Measurements from ENCODE around the gene PAX2.
A peak's percentile ranks its signal among the peaks of the same experiment; 100 is the strongest.

PAX2 gene

GRCh38 chr10:100811261-100811660, 65.9 kb downstream of the PAX2 start:
- H3K4me3 ChIP-seq (ENCODE audit: low read depth, low read length): no peak overlapping the region

- no peak overlapping the region for H3K4me3 ChIP-seq (ENCODE audit: low read depth, low read length)
These were observed 66.7 kb downstream of the PAX2 start for GRCh38 chr10:100811752-100812750.

- no peak overlapping the region for H3K4me3 ChIP-seq (ENCODE audit: low read depth, low read length)
These were observed 67.6 kb downstream of the PAX2 start for GRCh38 chr10:100812978-100813377.

GRCh38 chr10:100814751-100815474, 69.5 kb downstream of the PAX2 start:
- no peak overlapping the region for H3K4me3 ChIP-seq (ENCODE audit: low read depth, low read length)

GRCh38 chr10:100816671-100817070, 71.3 kb downstream of the PAX2 start:
- H3K4me3 ChIP-seq (ENCODE audit: low read depth, low read length): no peak overlapping the region

- H3K4me3 ChIP-seq (ENCODE audit: low read depth, low read length): no peak overlapping the region
These were observed 72.0 kb downstream of the PAX2 start for GRCh38 chr10:100817268-100817839.

GRCh38 chr10:100819424-100819823, 74.0 kb downstream of the PAX2 start:
- no peak overlapping the region for H3K4me3 ChIP-seq (ENCODE audit: low read depth, low read length)

GRCh38 chr10:100823194-100823593, 77.8 kb downstream of the PAX2 start:
- H3K4me3 ChIP-seq (ENCODE audit: low read depth, low read length): no peak overlapping the region

GRCh38 chr10:100824886-100825285, 79.5 kb downstream of the PAX2 start:
- H3K4me3 ChIP-seq (ENCODE audit: low read depth, low read length): no peak overlapping the region

GRCh38 chr10:100825325-100825875, 80.0 kb downstream of the PAX2 start:
- no peak overlapping the region for H3K4me3 ChIP-seq (ENCODE audit: low read depth, low read length)

- no peak overlapping the region for H3K4me3 ChIP-seq (ENCODE audit: low read depth, low read length)
These were observed 80.8 kb downstream of the PAX2 start for GRCh38 chr10:100826031-100826651.

- H3K4me3 ChIP-seq (ENCODE audit: low read depth, low read length): no peak overlapping the region
These were observed 81.2 kb downstream of the PAX2 start for GRCh38 chr10:100826661-100826982.

GRCh38 chr10:100826983-100827818, 81.8 kb downstream of the PAX2 start:
- H3K4me3 ChIP-seq (ENCODE audit: low read depth, low read length): peak overlapping the region; percentile 1

- H3K4me3 ChIP-seq (ENCODE audit: low read depth, low read length): no peak overlapping the region
These were observed 82.7 kb downstream of the PAX2 start for GRCh38 chr10:100827819-100828737.

- no peak overlapping the region for H3K4me3 ChIP-seq (ENCODE audit: low read depth, low read length)
These were observed 83.3 kb downstream of the PAX2 start for GRCh38 chr10:100828738-100829096.

- H3K4me3 ChIP-seq (ENCODE audit: low read depth, low read length): no peak overlapping the region
These were observed 83.9 kb downstream of the PAX2 start for GRCh38 chr10:100829097-100829870.

GRCh38 chr10:100829933-100830727, 84.7 kb downstream of the PAX2 start:
- H3K4me3 ChIP-seq (ENCODE audit: low read depth, low read length): no peak overlapping the region

GRCh38 chr10:100830728-100831111, 85.3 kb downstream of the PAX2 start:
- H3K4me3 ChIP-seq (ENCODE audit: low read depth, low read length): no peak overlapping the region

Data from iPS-11a (cell line).